Lung (tissue), 12 donors: ENCODE data around the gene ARID1B. TPM values are rescaled to one million over a fixed set of nuclear protein-coding genes. Genes with fewer than 3 reads are reported as not detected.
A peak's percentile ranks its signal among the peaks of the same experiment; 100 is the strongest.

Experiments used
- ATAC-seq: fragments of 200-7000 bp; cut with Tn5 transposase; one replicate; pipeline ENCODE4 v1.9.1; 2020; ENCODE audit warnings: moderate number of reproducible peaks; ENCODE audit not compliant: insufficient read depth, low FRiP score
- DNase-seq, 3 donors: peaks; one replicate each; pipeline ENCODE4 v3.0.0-alpha.2; 2013 to 2017
- H3K27ac ChIP-seq, 2 donors: one replicate each; pipeline ENCODE4 v1.5.1; 2013; ENCODE audit warnings: mild to moderate bottlenecking in 2 of 2, moderate library complexity in 2 of 2, control low read depth in 1 of 2, inconsistent platforms in 1 of 2, low read depth in 1 of 2, low read length in 1 of 2
- H3K27me3 ChIP-seq, 3 donors: one replicate each; pipeline ENCODE4 v1.5.1; 2013; ENCODE audit warnings: low read length in 2 of 3; ENCODE audit not compliant: control insufficient read depth in 3 of 3, insufficient read depth in 3 of 3
- H3K36me3 ChIP-seq, 4 donors: one replicate each; pipeline ENCODE4 v1.5.1; 2013; ENCODE audit warnings: low read length in 4 of 4, mild to moderate bottlenecking in 1 of 4, moderate library complexity in 1 of 4; ENCODE audit not compliant: control insufficient read depth in 4 of 4, insufficient read depth in 4 of 4
- H3K4me1 ChIP-seq, 5 donors: one replicate each; pipeline ENCODE4 v1.5.1; 2013; ENCODE audit warnings: low read length in 5 of 5, mild to moderate bottlenecking in 2 of 5, moderate library complexity in 1 of 5; ENCODE audit not compliant: control insufficient read depth in 5 of 5, insufficient read depth in 5 of 5
- H3K4me3 ChIP-seq: one replicate; pipeline ENCODE4 v1.5.1; 2013; ENCODE audit warnings: mild to moderate bottlenecking, control low read depth, moderate library complexity
- H3K9ac ChIP-seq, 2 donors: one replicate each; pipeline ENCODE4 v1.5.1; 2013; ENCODE audit warnings: low read length in 2 of 2, control low read depth in 1 of 2; ENCODE audit not compliant: insufficient read depth in 1 of 2
- H3K9me3 ChIP-seq, 4 donors: one replicate each; pipeline ENCODE4 v1.5.1; 2013; ENCODE audit warnings: low read length in 3 of 4, mild to moderate bottlenecking in 1 of 4, moderate library complexity in 1 of 4; ENCODE audit not compliant: control insufficient read depth in 4 of 4, insufficient read depth in 3 of 4
- CTCF ChIP-seq: IDR thresholded peaks from 2 replicates; pipeline ENCODE4 v1.5.1; 2012; ENCODE audit warnings: mild to moderate bottlenecking; ENCODE audit errors: control extremely low read depth, extremely low read depth
- WGBS, 2 donors: extraction: QIAGEN DNeasy Blood & Tissue Kit; methylation state at CpG; one replicate each; pipeline ENCODE4 v1.1.7; 2013; 5-methylcytosine and 5-hydroxymethylcytosine counted together
- polyA plus RNA-seq, 2 donors: library from polyadenylated mRNA; stranded (reverse); fragments of 200-250 nt; gene quantifications; one replicate each; pipeline ENCODE4 v1.2.1, GENCODE V29; 2013
- total RNA-seq, 2 donors: library from RNA; depleted of rRNA in 1 of 2; stranded (reverse); fragments of >200 nt in 1 of 2; gene quantifications; one replicate each; pipeline ENCODE4 v1.2.1, GENCODE V29; 2014 to 2021
- donor health status: control.
- donor health status: control.
- donor health status: Bipolar disorder and iron deficiency.
- donor health status: healthy.
- donor health status: DM: yes; HTN: yes; CAD: no.

Gene ARID1B
- total and polyA plus RNA-seq, 4 donors: 10.5 to 239 (median 50.9) TPM

GRCh38 chr6:156925718-156926607 is 148.8 kb downstream of the ARID1B start:
- H3K4me1 ChIP-seq: peaks cover 6 to 20% (median 12%) of the 10 kb centered on the region in 5 donors
- WGBS, 2 donors: 64% methylated on average over 3 of the region's 3 CpGs
- no peaks in the 10 kb centered on the region for H3K9me3 ChIP-seq
- H3K36me3 ChIP-seq: peaks cover 0 to 4% (median 0%) of the 10 kb centered on the region in 4 donors
- DNase-seq (peak in 2 of 3 donors; percentile 44 to 76), ATAC-seq (no peak)
- H3K9ac ChIP-seq: no peak overlapping the region
- no peaks in the 10 kb centered on the region for H3K27me3 ChIP-seq
- H3K27ac ChIP-seq: no peak overlapping the region
- no peak overlapping the region for H3K4me3 ChIP-seq
- no peak for TF ChIP-seq CTCF

- no peak overlapping the region for H3K9ac ChIP-seq
- no peak overlapping the region for H3K4me3 ChIP-seq
- H3K36me3 ChIP-seq: peaks cover 0 to 4% (median 0%) of the 10 kb centered on the region in 4 donors
- H3K27me3 ChIP-seq: no peaks in the 10 kb centered on the region
- DNase-seq: no peak
- 71 to 80% methylated on average over 8 of the region's 8 CpGs for WGBS, 2 donors
- H3K4me1 ChIP-seq: peaks cover 6 to 23% (median 12%) of the 10 kb centered on the region in 5 donors
- no peaks in the 10 kb centered on the region for H3K9me3 ChIP-seq
- H3K27ac ChIP-seq: no peak overlapping the region
- ATAC-seq: no peak
- TF ChIP-seq CTCF: no peak
Observed at GRCh38 chr6:156928126-156928525, 150.9 kb downstream of the ARID1B start.

GRCh38 chr6:156928972-156929371 is 151.8 kb downstream of the ARID1B start:
- no peak for TF ChIP-seq CTCF
- peaks cover 7 to 29% (median 14%) of the 10 kb centered on the region in 5 donors for H3K4me1 ChIP-seq
- no peak overlapping the region for H3K4me3 ChIP-seq
- no peak overlapping the region for H3K9ac ChIP-seq
- ATAC-seq (no peak), DNase-seq (no peak)
- H3K9me3 ChIP-seq: no peaks in the 10 kb centered on the region
- WGBS, 2 donors: 89 to 92% methylated on average over 5 of the region's 5 CpGs
- H3K27ac ChIP-seq: no peak overlapping the region
- no peaks in the 10 kb centered on the region for H3K36me3 ChIP-seq
- H3K27me3 ChIP-seq: no peaks in the 10 kb centered on the region
